Nephron progenitor cell (in vitro differentiated cells): ENCODE results near the gene STRIP1.

Experiments
- DNase-seq: peaks from one replicate; pipeline ENCODE4 v3.0.0; 2021
- H3K27ac Mint-ChIP-seq: 2 replicates; pipeline ENCODE4 v1.8.0; 2021; ENCODE audit warnings: mild to moderate bottlenecking, moderate library complexity, mixed read lengths
- H3K27me3 Mint-ChIP-seq: 2 replicates; pipeline ENCODE4 v1.8.0; 2021; ENCODE audit warnings: mild to moderate bottlenecking, low read depth, mixed read lengths; ENCODE audit not compliant: poor library complexity
- H3K36me3 Mint-ChIP-seq: 2 replicates; pipeline ENCODE4 v1.8.0; 2021; ENCODE audit warnings: low read depth, mixed read lengths
- H3K4me1 Mint-ChIP-seq: 2 replicates; pipeline ENCODE4 v1.8.0; 2021; ENCODE audit warnings: mixed read lengths
- H3K4me3 Mint-ChIP-seq: 2 replicates; pipeline ENCODE4 v1.8.0; 2021; ENCODE audit warnings: mild to moderate bottlenecking, moderate library complexity, mixed read lengths
- H3K9me3 Mint-ChIP-seq: 2 replicates; pipeline ENCODE4 v1.8.0; 2021; ENCODE audit warnings: mild to moderate bottlenecking, moderate library complexity, mixed read lengths
- CTCF ChIP-seq: fragments of 200-600 bp; sonication (generic); IDR thresholded peaks from 2 replicates; pipeline ENCODE4 v1.5.0; 2021; ENCODE audit warnings: antibody characterized with exemption

STRIP1 gene

DNA sequence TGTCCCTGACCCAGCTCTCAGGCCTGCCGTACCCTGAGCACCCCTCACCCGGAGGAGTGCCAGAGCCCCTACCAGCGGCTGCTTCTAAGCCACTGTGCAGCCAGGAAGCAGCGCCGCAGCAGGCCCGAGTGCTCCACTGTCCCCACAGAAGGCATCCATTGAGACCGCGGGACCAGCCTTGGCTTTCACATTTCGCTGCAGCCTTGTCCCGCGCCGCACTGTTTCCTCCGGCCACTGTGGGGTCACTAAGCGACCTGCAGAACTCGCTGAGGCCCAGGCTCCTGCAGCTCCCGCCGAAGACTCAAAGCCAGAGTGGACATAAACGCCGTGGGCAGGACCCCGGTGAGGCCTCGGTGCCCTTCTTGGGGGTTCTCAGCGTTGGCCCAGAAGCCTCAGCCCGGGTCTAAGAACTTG lies 33.1 kb downstream of the STRIP1 start:
- Mint-ChIP-seq H3K27ac (no peak overlapping the region), H3K4me3 (peak overlapping the region; percentile 54), H3K27me3 (peaks cover 87% of the 10 kb centered on the region), H3K36me3 (no peaks in the 10 kb centered on the region), H3K9me3 (no peaks in the 10 kb centered on the region), H3K4me1 (peaks cover 31% of the 10 kb centered on the region)
- TF ChIP-seq CTCF, result no peak
- peak; percentile 44 for DNase-seq

DNA sequence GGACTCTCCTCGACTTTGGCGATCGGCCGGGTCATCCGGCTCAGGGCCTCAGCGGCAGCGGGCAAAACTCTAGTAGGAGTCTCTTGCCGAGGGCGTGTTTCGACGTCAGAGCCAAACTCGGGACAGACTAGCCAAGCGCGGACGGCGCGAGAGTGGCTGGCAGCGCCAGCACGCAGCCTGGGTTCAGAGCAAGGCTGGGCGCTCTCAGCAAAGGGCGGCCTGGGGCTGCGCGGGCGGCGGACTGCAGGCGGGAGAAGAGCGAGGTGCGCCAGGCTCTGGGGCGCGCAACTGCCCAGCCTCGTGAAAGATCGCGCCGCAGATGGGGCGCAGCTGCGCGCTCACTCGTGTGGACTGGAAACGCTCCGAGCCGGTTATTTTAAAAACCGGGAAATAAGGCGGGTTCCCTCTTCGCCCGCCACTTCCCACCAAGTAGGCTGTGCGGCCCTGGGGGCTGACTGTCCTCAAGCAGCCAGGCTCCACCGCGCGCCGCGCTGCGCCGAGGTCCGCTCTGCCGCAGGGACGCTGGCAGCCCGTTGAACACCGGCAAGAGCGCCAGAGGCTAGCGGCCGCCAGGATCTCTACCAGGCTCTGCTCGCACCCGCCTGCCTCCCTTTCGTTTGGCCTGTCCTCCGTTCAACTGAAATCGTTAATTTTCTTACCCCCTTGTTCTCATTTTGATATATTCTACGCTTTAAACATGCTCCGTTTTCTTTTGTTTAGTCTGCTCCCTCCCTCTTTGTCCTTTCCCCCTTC lies 33.6 kb downstream of the STRIP1 start:
- TF ChIP-seq CTCF, result no peak
- Mint-ChIP-seq H3K27ac (peak overlapping the region; percentile 95), H3K4me3 (peak overlapping the region; percentile 81), H3K36me3 (no peaks in the 10 kb centered on the region), H3K4me1 (peaks cover 25% of the 10 kb centered on the region), H3K9me3 (no peaks in the 10 kb centered on the region), H3K27me3 (peaks cover 93% of the 10 kb centered on the region)
- DNase-seq, result peak; percentile 56

- no peak for TF ChIP-seq CTCF
- Mint-ChIP-seq H3K27me3 (peaks cover 96% of the 10 kb centered on the region), H3K36me3 (no peaks in the 10 kb centered on the region), H3K4me1 (peaks cover 19% of the 10 kb centered on the region), H3K27ac (peak overlapping the region; percentile 95), H3K4me3 (peak overlapping the region; percentile 81), H3K9me3 (no peaks in the 10 kb centered on the region)
- peak; percentile 56 for DNase-seq
These were observed 34.4 kb downstream of the STRIP1 start for GRCh38 chr1:110068646-110069403.

GRCh38 chr1:110069404-110070281 lies 35.2 kb downstream of the STRIP1 start:
- H3K27me3 Mint-ChIP-seq, result peaks cover 97% of the 10 kb centered on the region
- DNase-seq, result peak; percentile 31
- H3K9me3 Mint-ChIP-seq, result no peaks in the 10 kb centered on the region
- H3K27ac Mint-ChIP-seq, result no peak overlapping the region
- peak overlapping the region; percentile 67 for H3K4me3 Mint-ChIP-seq
- no peak for TF ChIP-seq CTCF
- peaks cover 18% of the 10 kb centered on the region for H3K4me1 Mint-ChIP-seq
- H3K36me3 Mint-ChIP-seq, result no peaks in the 10 kb centered on the region

GRCh38 chr1:110070282-110070669 lies 35.9 kb downstream of the STRIP1 start:
- no peak for TF ChIP-seq CTCF
- Mint-ChIP-seq H3K9me3 (no peaks in the 10 kb centered on the region), H3K27ac (no peak overlapping the region), H3K4me3 (peak overlapping the region; percentile 67), H3K36me3 (no peaks in the 10 kb centered on the region), H3K27me3 (peaks cover 96% of the 10 kb centered on the region), H3K4me1 (peaks cover 18% of the 10 kb centered on the region)
- DNase-seq, result peak; percentile 41
